ENCODE data around the gene EIF4E3.

GRCh38 chr3:71721002-71721401 is 4.2 kb downstream of the EIF4E3 start:
- TF ChIP-seq CTCF (IDR thresholded peaks at IDR 0.05) (no peak), POLR2A (IDR thresholded peaks at IDR 0.05) (no peak)

Measured in uterus (tissue), 2 donors.